LNCAP (cell line): Measurements from ENCODE around the gene H2BW2.
"Not testable (repeated sequence)": the region's sequence is repeated elsewhere in the genome, so short reads cannot be mapped to it uniquely, and the experiment has no call there.

Experiments used
- TF ChIP-seq, protein P1 (sequence below): fragments of 450-650 bp; IDR thresholded peaks from 2 replicates; pipeline ENCODE4 v1.5.1; 2017; ENCODE audit warnings: mild to moderate bottlenecking

H2BW2 gene

DNA sequence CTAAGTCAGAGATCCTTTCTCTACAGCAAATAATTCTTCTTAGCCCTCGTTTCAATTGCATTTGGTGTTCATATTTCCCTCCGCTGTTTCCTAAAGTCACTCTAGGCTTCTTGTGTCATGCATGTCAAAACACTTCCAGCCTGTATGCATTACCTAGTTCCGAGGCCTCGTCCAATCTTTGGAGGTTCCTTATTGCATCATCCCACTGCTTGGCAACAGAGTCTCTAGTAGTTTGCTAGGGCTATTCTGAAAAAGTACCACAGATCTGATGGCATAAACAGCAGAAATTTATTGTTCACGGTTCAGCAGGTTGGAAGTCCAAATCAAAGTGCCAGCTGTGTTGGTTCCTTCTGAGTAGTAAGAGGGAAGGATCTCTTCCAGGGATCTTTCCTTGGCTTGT is 5.9 kb downstream of the H2BW2 start:
- TF ChIP-seq, protein P1, sequence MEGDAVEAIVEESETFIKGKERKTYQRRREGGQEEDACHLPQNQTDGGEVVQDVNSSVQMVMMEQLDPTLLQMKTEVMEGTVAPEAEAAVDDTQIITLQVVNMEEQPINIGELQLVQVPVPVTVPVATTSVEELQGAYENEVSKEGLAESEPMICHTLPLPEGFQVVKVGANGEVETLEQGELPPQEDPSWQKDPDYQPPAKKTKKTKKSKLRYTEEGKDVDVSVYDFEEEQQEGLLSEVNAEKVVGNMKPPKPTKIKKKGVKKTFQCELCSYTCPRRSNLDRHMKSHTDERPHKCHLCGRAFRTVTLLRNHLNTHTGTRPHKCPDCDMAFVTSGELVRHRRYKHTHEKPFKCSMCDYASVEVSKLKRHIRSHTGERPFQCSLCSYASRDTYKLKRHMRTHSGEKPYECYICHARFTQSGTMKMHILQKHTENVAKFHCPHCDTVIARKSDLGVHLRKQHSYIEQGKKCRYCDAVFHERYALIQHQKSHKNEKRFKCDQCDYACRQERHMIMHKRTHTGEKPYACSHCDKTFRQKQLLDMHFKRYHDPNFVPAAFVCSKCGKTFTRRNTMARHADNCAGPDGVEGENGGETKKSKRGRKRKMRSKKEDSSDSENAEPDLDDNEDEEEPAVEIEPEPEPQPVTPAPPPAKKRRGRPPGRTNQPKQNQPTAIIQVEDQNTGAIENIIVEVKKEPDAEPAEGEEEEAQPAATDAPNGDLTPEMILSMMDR, result no peak

- TF ChIP-seq, protein P1, result no peak
Observed at GRCh38 chrX:104047171-104047570, 7.4 kb downstream of the H2BW2 start.

- TF ChIP-seq, protein P1, result not testable (repeated sequence)
Observed at GRCh38 chrX:104075778-104076445, 36.2 kb downstream of the H2BW2 start, which contains the start of gene TMSB15C. Gene TMSB15C (minus strand): TSS chrX:104076236.

GRCh38 chrX:104084063-104084462 is 44.3 kb downstream of the H2BW2 start:
- TF ChIP-seq, protein P1, result no peak

- TF ChIP-seq, protein P1, result no peak
Observed at GRCh38 chrX:104084534-104085277, 45.0 kb downstream of the H2BW2 start.

GRCh38 chrX:104085477-104085876 is 45.7 kb downstream of the H2BW2 start:
- TF ChIP-seq, protein P1, result no peak

DNA sequence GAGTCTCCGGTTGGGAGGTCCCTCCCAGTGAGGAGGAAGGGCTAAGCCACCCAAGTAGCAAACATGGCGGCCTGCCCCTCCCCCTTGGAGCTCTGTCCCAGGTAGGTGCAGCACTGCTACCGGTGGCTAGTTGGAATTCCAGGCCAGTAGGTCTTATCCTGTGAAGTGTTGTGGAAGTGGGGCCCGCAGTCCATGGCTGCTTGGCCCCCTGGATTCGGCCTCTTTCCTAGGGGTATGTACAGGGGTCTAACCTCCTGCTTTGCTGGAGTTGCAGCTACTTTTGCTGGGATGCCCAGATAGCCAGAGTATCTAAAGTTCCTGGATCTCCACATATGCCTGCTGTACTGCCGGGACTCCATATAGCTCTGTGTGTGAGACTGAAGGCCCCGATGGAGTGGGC is 46.2 kb downstream of the H2BW2 start:
- TF ChIP-seq, protein P1, result no peak
